GM13977 (cell line): ENCODE measurements around the gene TMEM109.

Experiments
- DNase-seq: peaks from one replicate; pipeline ENCODE4 v3.0.0; 2012; ENCODE audit warnings: low spot score
- in situ Hi-C: fragments of 300-500 bp; cut with MboI; formaldehyde crosslinking; loops from one replicate; pipeline ENCODE4 v1.12.0; 2022; ENCODE audit warnings: low sequenced_read_pairs, low pct_unique_long_range_greater_than_20kb, mixed read lengths, inconsistent platforms; ENCODE audit not compliant: unreplicated experiment
- TF ChIP-seq, protein P1 (sequence below): IDR thresholded peaks from 2 replicates; pipeline ENCODE4 v1.5.1; 2012; ENCODE audit warnings: mild to moderate bottlenecking, control low read depth; ENCODE audit not compliant: insufficient read depth; ENCODE audit errors: extremely low read depth, missing control alignments

TMEM109 gene

DNA sequence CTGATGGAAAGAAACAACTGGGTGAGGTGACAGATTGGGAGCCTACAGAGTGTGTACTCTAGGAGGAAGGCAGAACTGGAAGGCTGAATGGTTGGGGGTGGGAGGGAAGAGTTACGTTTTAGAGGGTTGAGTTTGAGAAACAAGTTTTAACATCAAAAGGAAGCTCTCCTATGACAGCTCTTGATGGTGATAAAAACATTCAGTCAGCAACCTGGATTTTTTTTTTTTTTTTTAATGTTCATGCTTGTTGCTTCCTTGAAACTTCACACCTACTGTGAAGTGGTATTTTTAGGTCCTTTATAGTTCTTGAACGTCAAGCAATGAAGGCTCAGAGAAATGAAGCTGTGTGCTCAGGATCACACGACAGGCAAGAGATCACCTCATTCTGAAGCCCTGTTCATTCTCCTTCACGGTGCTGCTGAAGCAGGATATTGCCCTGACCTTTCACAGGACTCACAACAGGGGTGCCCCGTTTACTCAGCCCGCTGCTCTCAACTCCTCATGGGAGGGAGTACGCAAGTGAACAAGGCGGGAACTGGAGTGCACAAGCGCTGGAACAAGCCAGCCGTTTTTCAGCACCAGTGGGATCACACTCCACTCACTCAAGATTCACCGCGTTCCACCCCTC lies 1.6 kb upstream of the TMEM109 start:
- DNase-seq: no peak
- TF ChIP-seq, protein P1, sequence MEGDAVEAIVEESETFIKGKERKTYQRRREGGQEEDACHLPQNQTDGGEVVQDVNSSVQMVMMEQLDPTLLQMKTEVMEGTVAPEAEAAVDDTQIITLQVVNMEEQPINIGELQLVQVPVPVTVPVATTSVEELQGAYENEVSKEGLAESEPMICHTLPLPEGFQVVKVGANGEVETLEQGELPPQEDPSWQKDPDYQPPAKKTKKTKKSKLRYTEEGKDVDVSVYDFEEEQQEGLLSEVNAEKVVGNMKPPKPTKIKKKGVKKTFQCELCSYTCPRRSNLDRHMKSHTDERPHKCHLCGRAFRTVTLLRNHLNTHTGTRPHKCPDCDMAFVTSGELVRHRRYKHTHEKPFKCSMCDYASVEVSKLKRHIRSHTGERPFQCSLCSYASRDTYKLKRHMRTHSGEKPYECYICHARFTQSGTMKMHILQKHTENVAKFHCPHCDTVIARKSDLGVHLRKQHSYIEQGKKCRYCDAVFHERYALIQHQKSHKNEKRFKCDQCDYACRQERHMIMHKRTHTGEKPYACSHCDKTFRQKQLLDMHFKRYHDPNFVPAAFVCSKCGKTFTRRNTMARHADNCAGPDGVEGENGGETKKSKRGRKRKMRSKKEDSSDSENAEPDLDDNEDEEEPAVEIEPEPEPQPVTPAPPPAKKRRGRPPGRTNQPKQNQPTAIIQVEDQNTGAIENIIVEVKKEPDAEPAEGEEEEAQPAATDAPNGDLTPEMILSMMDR: no peak
- in situ Hi-C loops: no loop called here

DNA sequence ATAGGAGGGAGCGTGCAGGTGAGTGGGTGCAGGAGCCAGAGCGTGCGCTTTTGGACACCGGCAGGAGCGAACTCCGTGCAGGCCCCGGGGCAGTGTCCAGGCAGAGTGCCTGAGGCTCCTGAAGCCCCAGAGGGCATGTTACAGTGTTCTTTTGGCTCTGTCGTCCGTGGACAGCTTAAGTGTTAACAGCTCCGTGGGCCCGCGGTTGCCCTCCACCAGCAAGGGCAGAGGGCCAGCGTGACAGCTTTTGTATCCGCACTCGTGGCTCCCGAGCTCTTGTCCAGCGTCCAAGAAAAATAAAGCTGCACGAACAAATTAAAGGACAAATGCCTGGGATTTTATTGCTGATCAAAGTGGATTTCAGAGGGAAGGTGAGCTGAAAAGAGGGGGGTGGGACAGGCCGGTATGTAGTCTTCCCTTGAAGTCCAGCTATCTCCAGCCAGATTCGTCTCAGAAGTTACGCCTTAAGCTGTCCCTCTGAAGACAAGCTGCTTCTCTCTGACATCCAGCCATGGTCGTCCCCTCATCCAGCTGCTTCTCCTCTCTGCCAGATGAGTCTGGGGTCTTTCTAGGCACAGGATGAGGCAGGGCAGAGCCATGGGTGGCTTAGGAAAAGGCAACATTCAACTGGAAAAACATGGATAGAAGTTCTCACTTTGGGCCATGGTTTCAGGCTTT lies 968 bp upstream of the TMEM109 start:
- DNase-seq: no peak
- TF ChIP-seq, protein P1: no peak
- in situ Hi-C loops: no loop called here

DNA sequence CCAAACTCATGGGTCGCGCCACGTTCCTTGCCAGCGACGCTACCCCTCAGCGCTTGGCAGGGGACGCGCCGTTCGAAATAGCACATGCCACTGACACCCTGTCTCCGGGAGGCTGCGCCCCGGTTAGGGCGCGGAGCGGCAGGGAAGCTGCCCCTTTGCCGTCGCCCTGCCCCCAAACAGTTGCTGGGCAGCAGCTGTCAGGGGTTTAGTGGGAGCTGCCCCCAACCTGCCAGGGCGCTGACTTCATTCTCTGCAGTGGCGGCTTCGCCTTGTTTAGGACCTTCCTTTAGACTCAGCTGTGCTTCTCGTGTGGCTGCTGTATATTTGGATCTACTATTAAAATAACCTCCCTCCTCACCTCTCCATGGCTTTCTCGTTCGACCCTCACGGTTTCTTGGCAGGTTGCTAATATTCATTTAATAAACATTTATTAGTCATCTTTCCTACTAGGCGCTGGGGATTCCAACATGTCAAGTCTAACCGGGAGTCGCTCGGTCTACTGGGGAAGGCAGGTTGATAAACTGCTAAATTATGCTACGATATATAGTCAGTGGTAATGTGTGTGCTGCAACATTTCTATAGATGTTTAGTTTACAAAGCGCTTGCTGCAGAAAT lies 782 bp downstream of the TMEM109 start:
- peak; percentile 57 for DNase-seq
- TF ChIP-seq, protein P1: no peak
- in situ Hi-C loops: no loop called here

DNA sequence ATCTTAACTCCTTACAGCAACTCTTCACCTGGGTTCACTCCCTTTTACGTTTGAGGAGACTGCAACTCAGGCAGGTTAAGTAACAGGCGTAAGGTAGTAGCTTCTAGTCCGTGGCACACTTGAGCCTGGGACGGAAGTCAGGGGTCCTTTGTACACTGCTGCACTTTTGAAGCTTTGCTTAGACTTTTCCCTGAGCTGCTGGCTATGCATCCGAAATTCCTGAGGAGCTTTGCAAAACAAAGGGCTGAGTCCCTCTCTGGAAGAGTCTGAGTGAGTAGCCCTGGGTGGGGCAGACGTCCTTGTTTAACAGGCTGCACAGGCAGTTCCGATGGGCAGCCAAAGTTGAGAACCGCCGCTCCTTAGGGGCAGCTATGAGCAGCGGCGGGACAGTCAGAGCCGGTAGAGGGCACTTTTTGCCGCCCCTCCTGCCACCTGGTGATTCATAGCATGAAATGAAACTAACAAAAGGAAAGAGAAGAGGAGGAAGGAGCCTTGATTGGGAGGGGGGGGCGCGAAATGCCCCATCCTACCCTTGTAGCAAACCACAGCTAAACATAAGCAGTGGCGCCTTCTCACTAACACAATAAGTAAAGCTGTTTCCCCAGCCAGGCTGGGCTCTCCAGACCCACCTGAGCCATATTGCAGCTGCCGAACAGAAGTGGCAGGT lies 1.4 kb downstream of the TMEM109 start:
- in situ Hi-C loops: no loop called here
- DNase-seq: peak; percentile 84
- TF ChIP-seq, protein P1: peak; percentile 48

DNA sequence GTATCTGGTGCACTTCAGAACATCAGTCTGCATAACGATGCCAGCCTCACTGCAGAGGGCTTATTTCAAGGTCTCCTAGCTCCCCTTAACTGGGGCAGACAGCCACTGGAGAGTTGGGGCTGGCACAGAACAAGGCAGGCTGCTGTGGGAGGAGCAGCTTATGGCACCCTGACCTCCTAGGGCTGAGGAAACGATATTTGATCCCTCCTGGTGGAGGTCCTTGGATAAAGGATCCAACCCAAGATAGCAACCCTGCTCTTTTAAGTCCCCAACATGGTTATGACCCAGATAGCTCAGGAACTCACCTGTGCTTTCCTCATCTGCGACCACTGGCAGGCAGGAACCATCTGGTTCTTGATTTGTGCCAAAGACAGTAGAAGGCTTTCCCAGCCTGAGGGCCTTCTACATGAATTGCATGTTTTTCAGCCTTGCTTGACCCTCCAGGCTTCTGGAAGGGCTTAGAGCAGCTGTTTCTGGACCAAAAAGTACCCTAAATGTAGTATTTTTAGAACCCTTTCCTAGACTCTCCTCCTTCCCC lies 2.8 kb downstream of the TMEM109 start:
- no peak for DNase-seq
- TF ChIP-seq, protein P1: no peak
- in situ Hi-C loops: no loop called here

DNA sequence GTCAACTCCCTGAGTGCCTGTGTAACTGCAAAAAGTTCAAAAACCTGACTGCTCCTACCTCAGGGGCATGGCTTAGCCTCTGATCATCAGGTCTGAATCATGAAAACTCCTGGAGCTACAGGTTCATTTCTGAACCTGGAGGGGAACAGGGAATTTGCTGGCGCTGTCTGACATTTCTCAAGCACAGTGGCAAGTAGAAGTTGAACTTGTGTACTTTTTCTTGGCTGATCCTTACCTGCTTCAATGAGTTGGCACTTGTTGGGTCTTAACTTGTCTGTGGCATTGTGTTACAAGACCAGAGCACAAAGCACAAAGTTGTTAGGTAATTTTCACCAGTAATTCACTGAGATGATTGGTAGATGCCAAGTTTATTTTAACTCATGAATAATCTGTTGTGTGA lies 3.3 kb downstream of the TMEM109 start:
- in situ Hi-C loops: no loop called here
- TF ChIP-seq, protein P1: no peak
- no peak for DNase-seq
